ENCODE measurements around the gene ARHGEF19. TPM values are rescaled to one million over a fixed set of nuclear protein-coding genes. Genes with fewer than 3 reads are reported as not detected.

Gene ARHGEF19
- total RNA-seq, 4 donors from 2014 or later, result 33.0 to 83.8 (median 45.7) TPM

DNA sequence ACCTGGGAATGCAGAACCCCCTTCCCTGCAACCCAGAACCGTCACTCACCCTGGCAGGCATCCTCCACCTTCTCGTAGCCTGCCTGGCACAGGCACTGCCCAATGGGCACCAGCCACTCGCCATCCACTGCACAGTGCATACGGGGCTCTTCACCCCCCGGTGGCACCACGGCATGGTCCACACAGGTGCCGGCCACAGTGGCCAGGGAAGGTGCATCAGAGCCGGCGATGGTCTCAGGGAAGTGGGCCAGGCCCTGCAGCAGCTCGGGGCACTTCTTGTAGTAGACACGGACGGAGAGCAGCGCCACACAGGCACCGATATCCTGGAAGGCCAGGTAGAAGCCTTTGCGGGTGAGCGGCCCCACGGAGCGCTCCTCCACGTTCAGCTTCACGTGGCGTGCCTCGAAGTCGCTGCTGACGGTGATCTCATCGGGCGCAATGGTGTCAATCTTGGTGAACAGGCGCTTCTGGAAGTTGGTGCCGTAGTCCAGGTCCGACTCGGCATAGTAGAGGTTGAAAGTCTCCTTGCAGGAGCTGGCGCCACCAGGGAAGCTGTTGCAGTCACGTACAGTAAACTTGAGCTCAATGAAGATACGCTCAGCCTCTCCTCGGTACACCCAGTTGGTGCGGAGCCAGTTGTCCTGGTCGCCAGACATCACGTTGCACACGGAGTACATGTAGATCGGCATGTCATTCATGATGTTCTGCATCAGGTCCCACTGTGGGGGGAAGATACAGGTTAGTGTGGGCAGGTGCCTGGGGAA lies 63.9 kb downstream of the ARHGEF19 start:
- no peaks in the 10 kb centered on the region for H3K9me3 ChIP-seq
- H3K4me1 ChIP-seq, result peaks cover 84% of the 10 kb centered on the region
- no peak for TF ChIP-seq POLR2AphosphoS5 (IDR thresholded peaks at IDR 0.05)
- no peak for TF ChIP-seq POLR2A (IDR thresholded peaks at IDR 0.05)
- TF ChIP-seq CTCF (IDR thresholded peaks at IDR 0.05), result no peak
- TF ChIP-seq EP300 (IDR thresholded peaks at IDR 0.05), result no peak
- H3K27me3 ChIP-seq, result no peaks in the 10 kb centered on the region
- WGBS, result 89% methylated on average over 30 of the region's 39 CpGs
- no peak overlapping the region for H3K4me3 ChIP-seq
- peaks cover 34% of the 10 kb centered on the region for H3K36me3 ChIP-seq
- H3K27ac ChIP-seq, result no peak overlapping the region
- DNase-seq (ENCODE audit: low spot score in 2 of 2), result no peak

Other genes with a start within 250 kb of the ARHGEF19 start
- gene ZBTB17, start 236.6 kb downstream of the ARHGEF19 start, total RNA-seq, result 10 to 100 TPM; 27.2 to 44.4 (median 34.1) TPM
- gene SRARP, start 208.4 kb downstream of the ARHGEF19 start, total RNA-seq, result not detected
- gene HSPB7, start 194.6 kb downstream of the ARHGEF19 start, total RNA-seq, result 1 to 10 TPM; 1.9 to 7.0 (median 3.3) TPM
- 1 to 10 TPM in 1 of 4 donors, under 1 TPM in 2, not detected in 1; 0.23 to 1.9 (median 0.51) TPM for gene CLCNKA, start 190.6 kb downstream of the ARHGEF19 start, total RNA-seq
- gene CLCNKB, start 168.9 kb downstream of the ARHGEF19 start, total RNA-seq, result under 1 TPM in 1 of 4 donors, not detected in 3; 0.42 TPM
- 1 to 10 TPM in 2 of 4 donors, under 1 TPM in 1, not detected in 1; 0.72 to 1.6 (median 1.2) TPM for gene FAM131C, start 139.0 kb downstream of the ARHGEF19 start, total RNA-seq
- 100 to 1,000 TPM in 3 of 4 donors, 10 to 100 TPM in 1; 59.0 to 145 (median 104) TPM for gene EPHA2, start 56.6 kb downstream of the ARHGEF19 start, total RNA-seq
- gene CPLANE2, start 24.5 kb upstream of the ARHGEF19 start, total RNA-seq, result 10 to 100 TPM in 2 of 4 donors, 1 to 10 TPM in 2; 5.2 to 20.4 (median 12.7) TPM
- gene FBXO42, start 139.8 kb upstream of the ARHGEF19 start, total RNA-seq, result 10 to 100 TPM; 51.1 to 61.4 (median 55.5) TPM
- gene SZRD1, start 154.6 kb upstream of the ARHGEF19 start, total RNA-seq, result 10 to 100 TPM; 48.0 to 59.5 (median 58.0) TPM
- gene SPATA21, start 224.8 kb upstream of the ARHGEF19 start, total RNA-seq, result not detected
- gene NECAP2, start 228.1 kb upstream of the ARHGEF19 start, total RNA-seq, result 100 to 1,000 TPM in 1 of 4 donors, 10 to 100 TPM in 3; 71.4 to 100 (median 80.6) TPM